H1 (cell line): ENCODE data around the gene ACOX1. TPM values are rescaled to one million over a fixed set of nuclear protein-coding genes. Genes with fewer than 3 reads are reported as not detected.
"Not testable (repeated sequence)": the region's sequence is repeated elsewhere in the genome, so short reads cannot be mapped to it uniquely, and the experiment has no call there.

ENCODE experiments used
- CTCF ChIA-PET: fragments of 300-600 bp; sonication (Branson Sonifier 250); formaldehyde crosslinking; loops from one replicate; lab custom pipeline; 2021; ENCODE audit not compliant: partially characterized antibody; lab: Charles Lee
- POLR2A ChIA-PET: fragments of 300-600 bp; sonication (Branson Sonifier 250); formaldehyde crosslinking; loops from one replicate; lab custom pipeline; 2021; ENCODE audit warnings: inconsistent platforms; ENCODE audit not compliant: partially characterized antibody; lab: Charles Lee
- DNase-seq, 2 experiments: peaks; one replicate each; pipeline versions ENCODE4 v3.0.0 to v3.0.0-alpha.2; 2010 to 2022; ENCODE audit warnings: low spot score in 2 of 2, low read depth in 1 of 2, mixed read lengths in 1 of 2
- FAIRE-seq: peaks from 2 replicates; lab custom pipeline; 2011; peaks lifted over from hg19 to GRCh38; lab: Jason Lieb, UNC
- H2AFZ ChIP-seq: 2 replicates; pipeline ENCODE4 v1.8.1; 2012; ENCODE audit warnings: low read length, inconsistent platforms
- H2AK5ac ChIP-seq: 2 replicates; pipeline ENCODE4 v1.6.1; 2013; ENCODE audit warnings: low read depth, low read length
- H2BK120ac ChIP-seq: replicated peaks from 2 replicates; pipeline ENCODE3; 2013; ENCODE audit warnings: low read depth, low read length, inconsistent platforms
- H2BK12ac ChIP-seq: 2 replicates; pipeline ENCODE4 v1.6.1; 2013; ENCODE audit warnings: low read depth, low read length
- H2BK15ac ChIP-seq: 2 replicates; pipeline ENCODE4 v1.6.1; 2013; ENCODE audit warnings: low read length
- H2BK20ac ChIP-seq: 2 replicates; pipeline ENCODE4 v1.6.1; 2013; ENCODE audit warnings: low read length
- H2BK5ac ChIP-seq: 2 replicates; pipeline ENCODE4 v1.6.1; 2013; ENCODE audit warnings: low read depth, low read length
- H3K14ac ChIP-seq: 2 replicates; pipeline ENCODE4 v1.6.1; 2013; ENCODE audit warnings: inconsistent platforms; ENCODE audit not compliant: insufficient read length
- H3K18ac ChIP-seq: 2 replicates; pipeline ENCODE4 v1.6.1; 2013; ENCODE audit warnings: low read length; ENCODE audit errors: extremely low read depth
- H3K23ac ChIP-seq: 2 replicates; pipeline ENCODE4 v1.6.1; 2013; ENCODE audit warnings: inconsistent platforms; ENCODE audit not compliant: insufficient read length
- H3K23me2 ChIP-seq: 2 replicates; pipeline ENCODE4 v1.6.1; 2013; ENCODE audit warnings: low read depth, low read length
- H3K27ac ChIP-seq: 2 replicates; pipeline ENCODE4 v1.6.1; 2011; ENCODE audit warnings: low read depth, low read length, inconsistent platforms
- H3K27me3 ChIP-seq, 4 experiments: replicated peaks in 1 of 4; 1 replicate in 1 of 4; 2 replicates in 3 of 4; pipeline versions ENCODE4 v1.6.1 to v1.8.1; 2011 to 2013; ENCODE audit warnings: low read length in 3 of 4, mild to moderate bottlenecking in 3 of 4, inconsistent platforms in 2 of 4, mixed read lengths in 2 of 4, moderate library complexity in 1 of 4; ENCODE audit not compliant: control insufficient read depth in 3 of 4, insufficient read depth in 3 of 4; ENCODE audit errors: extremely low read depth in 1 of 4
- H3K36me3 ChIP-seq, 4 experiments: 2 replicates each; pipeline versions ENCODE4 v1.6.1 to v1.8.1; 2011 to 2013; ENCODE audit warnings: mild to moderate bottlenecking in 4 of 4, low read length in 3 of 4, moderate library complexity in 2 of 4, control low read depth in 1 of 4, inconsistent platforms in 1 of 4; ENCODE audit not compliant: insufficient read depth in 4 of 4, control insufficient read depth in 2 of 4
- H3K4ac ChIP-seq: replicated peaks from 2 replicates; pipeline ENCODE3; 2013; ENCODE audit warnings: low read length, low read depth, mixed read lengths, inconsistent platforms; ENCODE audit not compliant: insufficient read length
- H3K4me1 ChIP-seq, 4 experiments: replicated peaks in 1 of 4; 1 replicate in 1 of 4; 2 replicates in 3 of 4; pipeline versions ENCODE4 v1.6.1 to v1.8.1; 2011 to 2013; ENCODE audit warnings: low read length in 3 of 4, inconsistent platforms in 2 of 4, mixed read lengths in 1 of 4; ENCODE audit not compliant: insufficient read depth in 4 of 4, control insufficient read depth in 3 of 4
- H3K4me2 ChIP-seq, 2 experiments: 2 replicates each; pipeline versions ENCODE4 v1.6.1 to v1.8.1; 2011 to 2013; ENCODE audit warnings: low read depth in 2 of 2, low read length in 2 of 2, control low read depth in 1 of 2, inconsistent platforms in 1 of 2, mild to moderate bottlenecking in 1 of 2; ENCODE audit not compliant: insufficient read depth in 1 of 2
- H3K4me3 ChIP-seq, 4 experiments: fragments of 200-600, 300-600 bp in 1 of 4; sonication (generic), shearing (Covaris generic), sonication (Bioruptor Twin) in 1 of 4; 2 replicates each; pipeline versions ENCODE4 v1.5.1 to v1.8.1; 2011 to 2016; ENCODE audit warnings: low read length in 4 of 4, low read depth in 3 of 4, control low read depth in 2 of 4, inconsistent platforms in 2 of 4, mild to moderate bottlenecking in 2 of 4, mixed read lengths in 1 of 4, moderate library complexity in 1 of 4; ENCODE audit not compliant: insufficient read depth in 2 of 4; ENCODE audit errors: extremely low read depth in 1 of 4
- H3K56ac ChIP-seq: replicated peaks from 2 replicates; pipeline ENCODE3; 2013; ENCODE audit warnings: low read depth, mild to moderate bottlenecking, mixed read lengths, low read length, inconsistent platforms; ENCODE audit not compliant: insufficient read length
- H3K79me1 ChIP-seq: 2 replicates; pipeline ENCODE4 v1.6.1; 2013; ENCODE audit warnings: low read depth, low read length, control low read depth
- H3K79me2 ChIP-seq, 2 experiments: 2 replicates each; pipeline versions ENCODE4 v1.6.1 to v1.8.1; 2012 to 2013; ENCODE audit warnings: low read length in 2 of 2, mild to moderate bottlenecking in 2 of 2, inconsistent platforms in 1 of 2; ENCODE audit not compliant: insufficient read depth in 2 of 2, control insufficient read depth in 1 of 2
- H3K9ac ChIP-seq, 4 experiments: replicated peaks in 1 of 4; 1 replicate in 1 of 4; 2 replicates in 3 of 4; pipeline versions ENCODE4 v1.6.1 to v1.8.1; 2011 to 2013; ENCODE audit warnings: low read depth in 3 of 4, low read length in 3 of 4, control low read depth in 2 of 4, mild to moderate bottlenecking in 2 of 4, moderate library complexity in 2 of 4, inconsistent platforms in 1 of 4; ENCODE audit errors: extremely low read depth in 1 of 4
- H3K9me3 ChIP-seq, 2 experiments: 2 replicates each; pipeline versions ENCODE4 v1.6.1 to v1.8.1; 2012 to 2013; ENCODE audit warnings: mild to moderate bottlenecking in 2 of 2, moderate library complexity in 2 of 2, control low read depth in 1 of 2, inconsistent platforms in 1 of 2, low read depth in 1 of 2, low read length in 1 of 2, mixed read lengths in 1 of 2; ENCODE audit not compliant: insufficient read depth in 2 of 2
- H4K20me1 ChIP-seq, 2 experiments: replicated peaks in 1 of 2; 2 replicates each; pipeline versions ENCODE3 to v1.8.1; 2011 to 2013; ENCODE audit warnings: inconsistent platforms in 2 of 2, low read length in 2 of 2, mild to moderate bottlenecking in 1 of 2; ENCODE audit not compliant: insufficient read depth in 2 of 2, control insufficient read depth in 1 of 2
- H4K5ac ChIP-seq: 2 replicates; pipeline ENCODE4 v1.6.1; 2013; ENCODE audit warnings: low read length, low read depth, mixed read lengths, inconsistent platforms; ENCODE audit not compliant: insufficient read length
- H4K8ac ChIP-seq: 2 replicates; pipeline ENCODE4 v1.8.0; 2013; ENCODE audit warnings: mild to moderate bottlenecking, moderate library complexity, low read length, inconsistent platforms; ENCODE audit not compliant: insufficient read depth; ENCODE audit errors: extremely low read depth
- H4K91ac ChIP-seq: replicated peaks from 2 replicates; pipeline ENCODE3; 2013; ENCODE audit warnings: low read length, mixed read lengths, inconsistent platforms; ENCODE audit not compliant: insufficient read length
- WGBS, 2 experiments: shearing (Covaris generic) in 1 of 2; methylation state at CpG; one replicate each; pipeline versions ENCODE4 v1.1.6 to v1.1.7; 2013 to 2015; ENCODE audit warnings: low lambda C conversion rate in 2 of 2, mixed read lengths in 2 of 2, inconsistent platforms in 1 of 2, low coverage in 1 of 2, missing lambda C conversion rate in 1 of 2; ENCODE audit not compliant: insufficient replicate concordance in 2 of 2, insufficient coverage in 1 of 2, insufficient read length in 1 of 2; ENCODE audit errors: extremely low coverage in 1 of 2, missing lambda C conversion rate in 1 of 2; 5-methylcytosine and 5-hydroxymethylcytosine counted together
- polyA plus RNA-seq, 7 experiments: library from polyadenylated mRNA; depleted of rRNA in 3 of 7; stranded (reverse) in 5 of 7; unstranded in 2 of 7; fragments of >200 nt in 5 of 7; fragments of 200-250 nt in 2 of 7; gene quantifications; 1 replicate in 5 of 7; 2 replicates in 1 of 7; 4 replicates in 1 of 7; pipeline versions ENCODE4 v1.2.1 to v1.2.3, GENCODE V29; 2011 to 2013; ENCODE audit warnings: missing spikeins in 2 of 7, mixed read lengths in 2 of 7
- total RNA-seq: library from RNA; stranded (reverse); fragmentation: NEBNext Ultra II Directional; extraction: Animal tissue kit (Norgen Biotek cat#: 25700); gene quantifications from 2 replicates; pipeline ENCODE4 v1.2.1, GENCODE V29; 2021

The ACOX1 gene
- total and polyA plus RNA-seq, 2 of the 8 experiments (the other 6 are each of a cell fraction or from before 2014, with no cell fraction given): 10.5 to 30.4 TPM

DNA sequence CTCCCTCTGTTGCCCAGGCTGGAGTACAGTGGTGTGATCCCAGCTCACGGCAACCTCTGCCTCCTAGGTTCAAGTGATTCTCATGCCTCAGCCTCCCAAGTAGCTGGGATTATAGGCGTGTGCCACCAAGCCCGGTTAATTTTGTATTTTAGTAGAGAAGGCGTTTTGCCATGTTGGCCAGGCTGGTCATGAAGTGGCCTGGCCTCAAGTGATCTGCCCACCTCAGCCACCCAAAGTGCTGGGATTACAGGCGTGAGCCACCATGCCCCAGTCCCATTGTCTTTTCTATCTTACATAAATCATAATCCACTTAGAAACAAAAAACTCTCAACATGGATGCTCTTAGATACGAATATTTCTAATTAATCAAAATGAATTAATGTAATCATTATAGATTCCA, 3.8 kb downstream of the ACOX1 start:
- H2AK5ac ChIP-seq, H3K23ac ChIP-seq, H3K4me1 ChIP-seq, H2BK20ac ChIP-seq, DNase-seq, H4K8ac ChIP-seq, H3K79me1 ChIP-seq, H3K4ac ChIP-seq, FAIRE-seq, H4K91ac ChIP-seq, H3K9ac ChIP-seq, H2BK5ac ChIP-seq, H3K4me2 ChIP-seq, H3K9me3 ChIP-seq, H4K20me1 ChIP-seq, H4K5ac ChIP-seq, H3K23me2 ChIP-seq, H3K4me3 ChIP-seq, H3K14ac ChIP-seq, H3K27me3 ChIP-seq, H3K18ac ChIP-seq, H2AFZ ChIP-seq, H2BK15ac ChIP-seq, H2BK120ac ChIP-seq, POLR2A ChIA-PET, H2BK12ac ChIP-seq, H3K56ac ChIP-seq, H3K27ac ChIP-seq: not testable (repeated sequence)
- H3K79me2 ChIP-seq: peaks cover 0 to 38% of the 10 kb centered on the region in 2 experiments; a peak in 3 of 4 replicates
- peaks cover 0 to 25% (median 0%) of the 10 kb centered on the region in 4 experiments; a peak in 3 of 8 replicates for H3K36me3 ChIP-seq
- CTCF ChIA-PET: interaction anchor here (0.9 to 1.6 kb wide), 2 partner anchors 10 to 30 kb away, joined by 3 to 4 read pairs; no protein-coding TSS in a partner anchor
- 93% methylated on average over 6 of the region's 6 CpGs; no CpG with 5 or more reads in 1 of the 2 experiments for WGBS, 2 experiments
